LoVo (cell line): ENCODE measurements around the gene MAGEA8.
"Not testable (repeated sequence)": the region's sequence is repeated elsewhere in the genome, so short reads cannot be mapped to it uniquely, and the experiment has no call there.

Experiments
- DNase-seq: peaks from one replicate; pipeline ENCODE4 v3.0.0-alpha.2; 2016; ENCODE audit warnings: low spot score

The MAGEA8 gene, protein sequence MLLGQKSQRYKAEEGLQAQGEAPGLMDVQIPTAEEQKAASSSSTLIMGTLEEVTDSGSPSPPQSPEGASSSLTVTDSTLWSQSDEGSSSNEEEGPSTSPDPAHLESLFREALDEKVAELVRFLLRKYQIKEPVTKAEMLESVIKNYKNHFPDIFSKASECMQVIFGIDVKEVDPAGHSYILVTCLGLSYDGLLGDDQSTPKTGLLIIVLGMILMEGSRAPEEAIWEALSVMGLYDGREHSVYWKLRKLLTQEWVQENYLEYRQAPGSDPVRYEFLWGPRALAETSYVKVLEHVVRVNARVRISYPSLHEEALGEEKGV

DNA sequence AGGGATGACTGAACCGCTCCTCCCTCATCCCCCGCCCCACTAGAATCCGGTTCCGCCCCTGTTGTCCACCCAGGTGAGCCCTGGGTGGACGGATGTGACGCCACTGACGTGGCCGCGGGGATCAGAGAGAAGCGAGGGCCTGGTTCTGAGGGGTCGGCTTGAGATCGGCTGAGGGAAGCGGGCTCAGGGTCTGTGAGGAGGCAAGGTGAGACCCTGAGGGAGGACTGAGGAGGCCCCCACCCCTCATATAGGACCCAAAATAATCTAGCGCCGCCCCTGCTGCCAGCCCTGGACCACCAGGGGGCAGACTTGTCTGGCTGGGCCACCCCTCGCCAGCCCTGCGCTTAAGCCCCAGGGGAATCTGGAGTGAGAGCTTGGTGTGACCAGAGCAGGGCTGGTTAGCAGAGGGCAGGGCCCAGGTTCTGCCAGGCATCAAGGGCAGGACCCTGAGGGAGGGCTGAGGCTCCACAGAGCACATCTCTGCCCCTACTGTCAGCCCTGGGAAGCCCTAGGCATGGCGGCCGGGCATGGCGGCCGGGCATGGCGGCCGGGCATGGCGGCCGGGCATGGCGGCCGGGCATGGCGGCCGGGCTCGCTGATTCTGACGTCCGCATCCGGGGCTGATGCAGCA, at the start of gene MAGEA8:
Gene MAGEA8 (plus strand): TSS at position 103 of the 631 bp plus-strand sequence. CDS start 3,090 bp downstream, outside the sequence.
- no peak for DNase-seq

GRCh38 chrX:149831473-149831872, 49.5 kb upstream of the MAGEA8 start:
- DNase-seq, result no peak

- DNase-seq, result not testable (repeated sequence)
Observed at GRCh38 chrX:149836728-149837127, 44.3 kb upstream of the MAGEA8 start.

DNA sequence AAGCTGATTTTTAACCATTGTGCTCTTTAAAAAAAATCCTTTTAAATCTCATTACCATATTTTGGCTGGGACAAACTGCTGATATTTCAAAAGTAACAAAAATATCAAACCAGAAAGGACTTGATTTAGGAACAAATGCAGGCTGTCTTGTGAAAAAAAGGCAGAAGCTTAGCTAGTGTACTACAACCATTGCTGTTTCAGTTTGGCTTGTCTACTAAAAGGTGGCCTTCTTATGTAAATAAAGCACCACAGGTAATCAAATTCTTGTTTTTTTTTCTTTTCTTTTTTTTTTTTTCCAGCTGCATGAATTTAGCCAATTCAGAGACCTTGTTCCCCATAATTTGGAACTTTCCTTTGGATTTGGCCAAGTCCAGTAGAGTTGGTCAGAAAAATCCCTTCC, 43.8 kb upstream of the MAGEA8 start:
- no peak for DNase-seq

DNA sequence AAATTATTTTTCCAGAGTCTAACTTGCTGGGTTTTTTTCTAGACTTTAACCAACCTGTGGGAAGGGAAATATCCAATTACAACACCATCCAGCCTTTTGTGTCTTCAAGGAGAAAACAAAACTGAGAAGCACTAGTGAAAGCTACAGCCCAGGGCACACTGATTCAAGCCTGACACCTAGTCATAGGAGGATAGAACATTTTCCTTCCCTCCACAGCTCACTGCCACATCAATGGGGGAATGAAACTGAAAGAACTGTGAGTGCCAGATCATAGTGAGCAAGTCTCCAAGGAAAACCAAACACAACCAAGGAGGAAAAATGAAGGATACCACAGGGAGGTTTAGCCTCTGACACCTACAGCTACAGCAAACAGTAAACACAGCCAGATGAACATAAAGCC, 43.3 kb upstream of the MAGEA8 start:
- no peak for DNase-seq

DNA sequence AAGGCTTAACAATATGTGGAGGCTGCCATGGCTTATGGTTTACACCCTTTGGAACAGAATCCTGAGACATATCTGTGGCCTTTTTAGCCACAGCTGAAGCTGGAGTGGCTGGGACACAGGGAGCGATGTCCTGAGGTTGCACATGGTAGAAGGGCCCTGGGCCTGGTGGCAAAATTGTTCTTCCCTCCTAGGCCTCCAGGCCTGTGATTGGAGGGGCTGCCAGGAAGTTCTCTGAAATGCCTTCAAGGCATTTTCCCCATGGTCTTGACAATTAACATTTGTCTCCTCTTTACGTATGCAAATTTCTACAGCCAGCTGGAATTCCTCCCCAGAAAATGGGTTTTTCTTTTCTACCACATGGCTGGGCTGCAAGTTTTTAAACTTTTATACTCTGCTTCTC, 39.1 kb upstream of the MAGEA8 start:
- DNase-seq, result no peak

- DNase-seq, result no peak
Observed at GRCh38 chrX:149845385-149845784, 35.6 kb upstream of the MAGEA8 start.

DNA sequence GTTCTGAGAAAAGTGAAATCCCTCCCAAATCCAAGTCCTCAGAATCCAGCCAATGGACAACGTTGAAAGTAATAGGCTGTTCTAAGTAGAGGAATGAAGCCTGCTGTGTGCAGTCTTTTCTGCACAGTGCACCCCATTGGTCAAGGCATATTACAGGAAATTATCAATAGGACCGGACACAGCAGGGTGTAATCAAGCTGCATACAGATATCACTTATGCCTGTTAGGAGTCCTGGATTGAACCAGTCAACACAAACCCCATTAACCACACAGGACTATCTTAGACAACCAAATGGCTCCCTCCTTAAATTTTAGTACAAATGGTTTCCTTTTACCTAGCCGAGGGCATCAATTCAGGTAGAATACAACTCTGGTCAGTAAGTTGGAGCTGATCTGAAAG, 34.2 kb upstream of the MAGEA8 start:
- DNase-seq, result no peak

DNA sequence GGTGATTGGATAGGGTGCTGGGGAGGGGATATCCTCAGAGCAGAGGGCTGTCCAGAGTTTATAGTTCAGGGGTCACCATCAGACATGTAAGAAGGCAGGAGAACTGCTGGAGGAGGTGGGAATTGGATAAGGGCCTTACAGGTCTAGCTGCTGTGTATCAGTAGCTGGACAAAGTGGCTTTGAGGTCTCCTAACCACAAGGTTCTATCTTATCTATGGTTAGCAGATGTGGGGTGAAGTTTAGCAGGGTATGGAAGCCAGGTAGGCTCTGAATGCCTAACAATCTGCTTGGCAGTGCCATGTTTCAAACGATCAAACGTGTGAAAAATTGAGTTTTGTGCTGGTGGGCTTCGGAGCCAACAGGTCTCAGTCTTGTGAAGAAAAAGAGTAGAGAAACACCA, 32.1 kb upstream of the MAGEA8 start:
- no peak for DNase-seq

- DNase-seq, result no peak
Observed at GRCh38 chrX:149849787-149850186, 31.2 kb upstream of the MAGEA8 start.

- DNase-seq, result no peak
Observed at GRCh38 chrX:149851864-149852263, 29.1 kb upstream of the MAGEA8 start.

DNA sequence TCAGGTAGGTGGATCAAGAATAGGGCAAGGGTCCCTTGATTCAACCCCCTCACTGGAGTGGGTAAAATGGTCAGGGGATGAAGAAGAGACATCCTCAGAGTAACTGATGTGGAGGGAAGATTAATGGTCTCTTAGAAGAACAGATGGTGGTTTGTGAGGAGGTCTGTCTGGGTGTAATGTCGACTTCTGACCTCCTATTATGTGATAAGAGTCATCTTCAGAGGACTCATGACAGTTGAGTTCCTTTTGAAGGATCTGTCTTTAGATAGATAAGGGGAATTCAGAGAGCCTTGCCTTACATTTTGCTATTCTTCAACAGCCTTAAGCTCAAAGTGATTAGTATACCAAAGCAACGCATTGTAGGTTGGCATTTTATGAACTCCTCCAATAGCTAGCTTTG, 27.1 kb upstream of the MAGEA8 start:
- DNase-seq, result no peak

DNA sequence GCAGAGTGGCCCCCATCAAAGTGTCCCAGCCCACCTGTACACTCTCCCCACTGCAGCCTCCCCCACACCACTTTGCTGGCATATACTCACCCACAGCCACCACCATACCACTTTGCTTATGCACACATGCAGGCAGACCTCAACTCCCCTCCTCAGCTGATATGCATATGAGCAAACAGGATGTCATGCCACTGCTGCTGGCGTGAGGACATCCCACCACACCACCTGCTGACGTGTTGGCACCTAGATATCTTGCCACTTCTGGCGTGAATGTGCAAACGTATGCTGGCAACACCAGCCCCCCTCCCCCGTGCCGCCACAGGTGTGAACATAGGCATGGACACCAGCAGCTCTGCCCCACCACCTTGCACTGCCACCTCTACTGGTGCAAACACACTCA, 22.4 kb upstream of the MAGEA8 start:
- no peak for DNase-seq

GRCh38 chrX:149860445-149860844, 20.5 kb upstream of the MAGEA8 start:
- DNase-seq, result no peak

DNA sequence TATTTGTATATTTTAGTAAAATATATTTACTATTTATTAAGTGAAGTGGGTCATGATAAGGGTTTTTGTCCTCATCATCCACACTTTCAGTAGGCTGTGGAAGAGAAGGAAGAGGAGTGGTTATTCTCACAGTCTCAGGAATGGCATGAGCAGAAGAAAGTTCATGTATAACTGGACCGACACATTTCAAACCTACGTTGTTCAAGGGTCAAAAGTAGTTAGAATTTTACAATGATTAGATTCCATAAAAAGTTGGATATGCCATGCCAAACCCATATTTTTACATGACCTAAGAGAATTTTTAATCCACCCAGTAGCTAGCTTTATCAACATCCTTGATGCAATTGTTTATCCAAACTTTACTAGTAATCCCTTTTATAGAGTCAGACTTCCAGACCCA, 15.6 kb upstream of the MAGEA8 start:
- no peak for DNase-seq

DNA sequence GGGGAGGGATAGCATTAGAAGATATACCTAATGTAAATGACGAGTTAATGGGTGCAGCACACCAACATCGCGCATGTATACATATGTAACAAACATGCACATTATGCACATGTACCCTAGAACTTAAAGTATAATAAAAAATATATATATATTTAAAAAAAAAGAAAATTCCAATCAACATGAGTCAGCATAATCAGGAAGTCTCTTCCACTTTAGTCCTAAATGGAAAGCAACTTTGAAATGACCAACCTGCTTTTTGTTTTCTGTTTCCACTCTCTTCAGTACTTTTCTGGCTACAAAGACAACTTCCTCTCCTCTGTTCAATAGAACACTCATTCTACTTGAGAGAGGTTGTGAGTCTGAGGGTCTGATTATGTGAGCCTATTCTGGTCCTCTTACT, 13.5 kb upstream of the MAGEA8 start:
- no peak for DNase-seq

DNA sequence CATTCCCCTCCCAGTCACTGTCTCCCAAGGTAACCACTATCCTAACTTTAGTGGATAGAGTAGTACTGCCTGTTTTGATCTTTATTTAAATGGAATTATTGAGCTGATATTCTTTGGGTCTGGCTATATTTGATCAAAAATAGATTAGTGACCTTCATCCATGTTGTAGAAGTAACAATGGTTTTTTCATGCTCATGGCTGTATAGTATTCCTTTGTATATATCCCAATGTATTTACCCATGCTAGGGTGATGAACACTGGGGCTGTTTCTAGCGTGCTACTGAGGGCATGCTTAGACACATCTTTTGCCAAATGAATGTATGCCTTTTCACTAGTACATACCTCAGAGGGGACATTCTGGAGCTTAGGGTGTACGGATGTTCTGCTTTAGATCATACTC, 10.1 kb upstream of the MAGEA8 start:
- DNase-seq, result no peak

- DNase-seq, result no peak
Observed at GRCh38 chrX:149871433-149871832, 9.6 kb upstream of the MAGEA8 start.

DNA sequence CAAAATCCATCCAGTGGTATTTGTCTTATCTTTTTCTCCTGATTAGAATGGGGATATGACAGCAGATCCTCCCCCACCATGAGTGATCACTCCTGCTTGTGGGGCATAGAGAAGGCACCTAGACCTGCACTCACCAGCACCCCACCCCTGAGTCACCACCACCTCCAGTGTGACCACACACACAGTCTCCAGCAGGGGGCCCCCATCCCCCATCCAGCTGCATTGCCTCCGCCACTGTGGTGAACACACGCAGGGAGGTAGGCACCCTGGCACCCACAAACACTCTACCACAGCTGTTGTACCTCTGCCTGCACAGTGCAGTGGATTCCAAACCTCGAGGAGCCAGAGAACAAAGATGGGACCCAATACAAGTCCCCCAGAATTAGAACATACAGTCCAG, 9.0 kb upstream of the MAGEA8 start:
- no peak for DNase-seq

- no peak for DNase-seq
Observed at GRCh38 chrX:149877157-149877556, 3.8 kb upstream of the MAGEA8 start.

DNA sequence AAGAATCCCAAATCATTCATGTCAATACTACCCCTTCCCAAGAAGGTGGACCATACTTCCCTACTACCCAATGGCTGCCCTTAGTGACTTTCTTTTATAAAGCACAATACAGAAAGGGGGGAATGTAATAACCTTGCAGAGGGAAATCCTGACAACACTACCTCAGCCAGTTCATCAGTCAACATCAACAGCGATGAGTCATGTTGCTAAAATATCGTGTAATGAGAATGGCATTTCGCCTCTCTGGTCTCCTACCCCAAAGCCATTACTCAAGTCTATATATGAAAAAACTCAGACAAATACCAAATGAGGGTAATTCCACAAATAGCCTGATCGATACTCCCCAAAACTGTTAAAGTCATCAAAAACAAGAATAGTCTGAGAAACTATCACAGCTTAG, 3.3 kb upstream of the MAGEA8 start:
- no peak for DNase-seq

DNA sequence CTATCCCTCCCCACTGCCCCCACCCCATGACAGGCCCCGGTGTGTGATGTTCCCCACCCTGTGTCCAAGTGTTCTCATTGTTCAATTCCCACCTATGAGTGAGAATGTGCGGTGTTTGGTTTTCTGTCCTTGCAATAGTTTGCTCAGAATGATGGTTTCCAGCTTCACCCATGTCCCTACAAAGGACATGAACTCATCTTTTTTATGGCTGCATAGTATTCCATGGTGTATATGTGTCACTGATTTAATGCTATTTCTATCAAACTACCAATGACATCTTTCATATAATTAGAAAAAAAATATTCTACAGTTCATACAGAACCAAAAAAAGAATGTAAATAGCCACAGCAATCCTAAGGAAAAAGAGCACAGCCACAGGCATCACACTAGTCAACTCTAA, 9.8 kb downstream of the MAGEA8 start:
- not testable (repeated sequence) for DNase-seq

DNA sequence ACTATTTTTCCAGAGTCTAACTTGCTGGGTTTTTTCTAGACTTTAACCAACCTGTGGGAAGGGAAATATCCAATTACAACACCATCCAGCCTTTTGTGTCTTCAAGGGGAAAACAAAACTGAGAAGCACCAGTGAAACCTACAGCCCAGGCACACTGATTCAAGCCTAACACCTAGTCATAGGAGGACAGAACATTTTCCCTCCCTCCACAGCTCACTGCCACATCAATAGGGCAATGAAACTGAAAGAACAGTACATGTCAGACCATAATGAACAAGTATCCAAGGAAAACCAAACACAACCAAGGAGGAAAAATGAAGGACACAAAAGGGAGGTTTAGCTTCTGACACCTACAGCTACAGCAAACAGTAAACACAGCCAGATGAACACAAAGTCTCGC, 17.6 kb downstream of the MAGEA8 start:
- no peak for DNase-seq
